22Rv1 (cell line): ENCODE data around the gene FLCN.

ENCODE experiments used
- H3K27ac ChIP-seq: fragments of 450-650 bp; 2 replicates; pipeline ENCODE4 v1.5.1; 2017
- ZFX ChIP-seq: fragments of 450-650 bp; IDR thresholded peaks from 2 replicates; pipeline ENCODE4 v1.6.1; 2017; ENCODE audit warnings: antibody characterized with exemption, borderline replicate concordance
- TF ChIP-seq, protein P1 (sequence below): fragments of 450-650 bp; IDR thresholded peaks from 2 replicates; pipeline ENCODE4 v1.5.1; 2017; ENCODE audit warnings: mild to moderate bottlenecking

The FLCN gene

DNA sequence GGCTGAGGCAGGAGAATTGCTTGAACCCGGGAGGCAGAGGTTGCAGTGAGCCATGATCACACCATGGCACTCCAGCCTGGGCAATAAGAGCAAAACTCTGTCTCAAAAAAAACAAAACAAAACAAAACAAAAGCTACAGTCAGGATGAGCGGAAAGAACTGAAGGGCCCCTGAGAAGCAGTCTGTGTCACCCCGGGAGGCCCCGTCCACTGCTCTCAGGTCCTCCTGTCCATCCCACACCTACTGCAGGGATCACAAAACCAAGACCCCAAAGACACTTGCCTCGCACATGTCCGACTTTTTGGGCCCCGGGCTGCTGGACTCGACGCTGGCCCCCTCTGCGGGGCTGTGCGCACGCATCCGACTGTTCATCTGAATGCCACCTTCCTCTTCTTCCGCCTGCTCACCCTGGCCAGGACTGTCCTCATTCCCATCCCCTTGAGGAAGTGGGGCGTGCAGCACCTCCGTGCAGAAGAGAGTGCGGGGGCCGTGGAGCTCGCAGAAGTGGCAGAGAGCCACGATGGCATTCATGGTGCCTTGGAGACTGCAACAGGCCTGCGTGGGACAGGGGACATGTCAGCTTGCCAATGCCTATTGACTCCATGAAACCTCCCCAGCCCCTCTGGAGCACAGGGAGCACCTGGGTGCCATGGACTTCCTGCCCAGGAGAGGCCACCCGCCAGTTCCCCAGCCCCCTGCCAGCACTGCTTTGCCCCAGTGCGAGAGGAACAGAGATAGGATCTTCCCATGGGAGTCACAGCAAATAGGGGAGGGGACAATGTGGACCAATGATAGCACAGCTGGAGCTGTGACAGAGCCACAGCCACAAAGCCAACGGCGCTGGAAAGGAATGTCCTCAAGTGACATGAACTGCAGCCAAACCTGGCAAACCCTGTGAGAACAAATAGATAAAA lies 9.1 kb downstream of the FLCN start:
- TF ChIP-seq ZFX, result no peak
- TF ChIP-seq, protein P1, sequence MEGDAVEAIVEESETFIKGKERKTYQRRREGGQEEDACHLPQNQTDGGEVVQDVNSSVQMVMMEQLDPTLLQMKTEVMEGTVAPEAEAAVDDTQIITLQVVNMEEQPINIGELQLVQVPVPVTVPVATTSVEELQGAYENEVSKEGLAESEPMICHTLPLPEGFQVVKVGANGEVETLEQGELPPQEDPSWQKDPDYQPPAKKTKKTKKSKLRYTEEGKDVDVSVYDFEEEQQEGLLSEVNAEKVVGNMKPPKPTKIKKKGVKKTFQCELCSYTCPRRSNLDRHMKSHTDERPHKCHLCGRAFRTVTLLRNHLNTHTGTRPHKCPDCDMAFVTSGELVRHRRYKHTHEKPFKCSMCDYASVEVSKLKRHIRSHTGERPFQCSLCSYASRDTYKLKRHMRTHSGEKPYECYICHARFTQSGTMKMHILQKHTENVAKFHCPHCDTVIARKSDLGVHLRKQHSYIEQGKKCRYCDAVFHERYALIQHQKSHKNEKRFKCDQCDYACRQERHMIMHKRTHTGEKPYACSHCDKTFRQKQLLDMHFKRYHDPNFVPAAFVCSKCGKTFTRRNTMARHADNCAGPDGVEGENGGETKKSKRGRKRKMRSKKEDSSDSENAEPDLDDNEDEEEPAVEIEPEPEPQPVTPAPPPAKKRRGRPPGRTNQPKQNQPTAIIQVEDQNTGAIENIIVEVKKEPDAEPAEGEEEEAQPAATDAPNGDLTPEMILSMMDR, result no peak
- H3K27ac ChIP-seq, result peak overlapping the region; percentile 69

DNA sequence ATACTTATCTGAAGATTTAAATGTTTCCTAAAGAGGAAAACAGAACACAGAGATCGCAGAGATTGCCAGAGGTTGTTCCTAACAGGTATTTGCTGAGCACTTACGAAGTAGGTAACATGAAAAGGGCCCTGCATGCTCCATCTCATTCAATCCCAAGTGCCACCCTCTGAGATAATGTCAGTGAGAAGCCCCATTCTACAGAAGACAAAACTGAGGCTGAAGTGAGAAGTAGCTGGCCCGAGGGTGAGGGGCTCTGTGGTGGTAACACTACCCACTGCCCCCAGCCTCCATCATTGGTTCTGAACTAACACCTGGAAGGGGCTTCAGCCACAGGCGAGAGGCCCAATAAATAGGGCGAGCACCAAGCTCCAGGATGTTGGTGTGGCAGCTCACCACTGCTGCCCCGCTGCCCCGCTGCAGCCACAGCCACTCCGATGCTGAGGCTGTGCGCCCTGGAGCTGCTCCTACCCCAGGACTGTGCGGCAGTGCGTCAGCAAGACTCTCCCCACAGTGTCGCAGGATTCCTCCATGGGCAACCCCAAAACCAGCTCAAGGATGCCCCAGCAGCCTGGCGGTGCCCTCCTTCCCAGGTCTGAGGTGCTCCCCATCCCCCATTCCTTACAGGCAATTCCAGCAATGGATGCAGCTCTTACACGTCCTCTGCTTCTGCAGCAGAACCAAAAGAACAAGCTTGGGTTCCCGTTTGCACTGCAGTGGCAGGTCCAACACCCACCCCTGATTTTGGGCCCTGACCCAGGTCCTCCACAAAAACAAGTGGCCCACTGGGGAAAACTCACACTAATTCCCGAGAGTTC lies 10.3 kb downstream of the FLCN start:
- no peak for TF ChIP-seq ZFX
- TF ChIP-seq, protein P1, result no peak
- no peak overlapping the region for H3K27ac ChIP-seq

DNA sequence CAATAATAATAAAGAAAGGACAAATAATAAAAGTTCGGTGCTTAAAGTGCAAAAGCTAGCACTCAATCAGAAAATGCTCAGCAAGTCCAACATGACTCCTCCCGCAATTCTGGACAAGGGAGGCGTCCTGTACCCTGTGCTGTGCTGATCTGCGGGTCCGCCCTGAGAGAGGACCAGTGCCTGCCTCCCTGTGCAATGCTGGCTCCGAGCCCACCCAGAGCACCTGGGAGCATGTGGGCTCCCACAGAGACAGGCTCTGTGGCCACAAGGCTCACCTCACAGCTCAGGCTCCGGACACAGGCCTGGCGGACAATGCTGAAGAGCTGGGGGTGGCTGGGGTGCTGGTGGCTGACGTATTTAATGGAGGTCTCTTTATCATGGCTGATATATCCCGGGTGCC lies 11.1 kb downstream of the FLCN start:
- TF ChIP-seq ZFX, result no peak
- TF ChIP-seq, protein P1, result no peak
- H3K27ac ChIP-seq, result no peak overlapping the region

DNA sequence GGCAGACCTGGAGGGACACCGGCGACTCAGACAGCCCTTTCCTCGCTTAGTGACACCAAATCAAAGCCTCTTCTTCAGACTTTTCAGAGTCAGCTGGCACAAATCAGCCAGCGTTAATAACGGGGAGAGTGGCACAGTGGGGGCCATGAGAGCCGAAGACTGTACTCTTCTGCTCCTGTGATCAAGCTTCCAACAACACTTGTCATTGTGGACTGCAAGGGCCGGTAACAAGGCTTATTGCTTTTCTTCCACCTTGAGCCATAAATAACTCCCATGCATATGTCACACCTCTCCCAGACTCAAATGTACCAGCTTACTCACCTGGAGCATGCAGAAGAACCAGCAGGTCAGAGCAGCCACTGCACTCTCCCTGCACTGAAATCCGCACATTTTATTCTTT lies 12.8 kb downstream of the FLCN start:
- TF ChIP-seq, protein P1, result no peak
- no peak for TF ChIP-seq ZFX
- H3K27ac ChIP-seq, result no peak overlapping the region

DNA sequence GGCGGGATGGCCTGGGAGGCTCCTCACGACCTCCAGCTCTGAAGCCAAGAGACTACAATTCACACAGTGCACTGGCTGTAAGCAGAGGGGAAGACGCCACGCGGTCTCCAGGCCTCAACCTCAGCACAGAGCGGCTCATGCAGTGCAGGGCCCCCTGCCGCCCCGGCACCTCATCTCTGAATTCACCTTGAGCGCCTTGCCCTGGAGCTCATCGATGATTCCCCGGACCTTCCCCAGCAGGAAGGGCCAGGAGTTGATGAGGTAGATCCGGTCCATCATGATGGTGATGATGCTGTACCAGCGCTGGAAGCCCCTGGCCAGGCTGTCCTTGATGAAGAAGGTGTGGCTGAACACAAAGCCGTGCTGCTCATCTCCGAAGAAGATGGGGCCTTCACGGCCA lies 13.2 kb downstream of the FLCN start:
- no peak for TF ChIP-seq ZFX
- TF ChIP-seq, protein P1, result no peak
- no peak overlapping the region for H3K27ac ChIP-seq

DNA sequence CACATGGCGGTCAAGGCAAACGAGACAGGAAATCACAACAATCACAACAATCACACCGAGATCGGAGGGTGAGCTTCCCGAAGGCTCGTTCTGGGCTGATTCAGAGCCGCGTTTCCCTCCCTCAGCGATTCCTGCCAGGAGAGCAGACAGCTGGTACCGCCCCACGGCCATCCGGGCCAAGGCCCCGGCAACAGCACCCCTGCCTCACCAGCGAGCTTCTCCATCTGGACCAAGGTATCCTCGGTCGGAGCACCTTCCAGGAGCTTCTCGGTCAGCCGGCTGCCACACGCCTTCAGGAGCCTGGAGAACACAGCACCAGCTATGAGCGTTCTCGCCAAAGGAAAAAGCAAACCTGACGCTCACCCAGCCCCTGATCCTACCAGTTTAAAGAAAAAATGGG lies 15.6 kb downstream of the FLCN start:
- TF ChIP-seq ZFX, result no peak
- TF ChIP-seq, protein P1, result no peak
- H3K27ac ChIP-seq, result no peak overlapping the region
